HEK293 (cell line): ENCODE measurements around the gene AKNA.

Experiments
- CTCF ChIA-PET: fragments of 350-600 bp; formaldehyde crosslinking; extraction: SDS; loops from one replicate; lab custom pipeline; 2021; ENCODE audit warnings: antibody characterized with exemption; lab: Yijun Ruan, JAX
- POLR2A ChIA-PET: fragments of 300-600 bp; formaldehyde crosslinking; extraction: SDS; loops from one replicate; lab custom pipeline; 2020; ENCODE audit warnings: antibody characterized with exemption, inconsistent platforms; lab: Yijun Ruan, JAX
- H3K27ac ChIP-seq: fragments of 200-500 bp; sonication (Bioruptor generic); 2 replicates; pipeline ENCODE4 v1.5.1; 2014; ENCODE audit warnings: low read depth, low read length, control low read depth, inconsistent platforms; ENCODE audit errors: extremely low read depth
- H3K36me3 ChIP-seq, 2 experiments: fragments of 200-500 bp in 1 of 2; sonication (Bioruptor generic) in 1 of 2; 1 replicate in 1 of 2; 2 replicates in 1 of 2; pipeline ENCODE4 v1.5.1; 2014 to 2017; ENCODE audit warnings: inconsistent platforms in 2 of 2, low read length in 2 of 2; ENCODE audit not compliant: control insufficient read depth in 2 of 2, insufficient read depth in 1 of 2
- H3K4me1 ChIP-seq: fragments of 200-500 bp; sonication (Bioruptor generic); 2 replicates; pipeline ENCODE4 v1.5.1; 2014; ENCODE audit warnings: mild to moderate bottlenecking, low read length, inconsistent platforms; ENCODE audit not compliant: control insufficient read depth, insufficient read depth
- H3K4me3 ChIP-seq: 2 replicates; pipeline ENCODE4 v1.5.1; 2011; ENCODE audit warnings: low read depth, mild to moderate bottlenecking, control low read depth, low read length, moderate library complexity
- H3K9me3 ChIP-seq: fragments of 200-500 bp; sonication (Bioruptor generic); 2 replicates; pipeline ENCODE4 v1.5.1; 2014; ENCODE audit warnings: low read depth, low read length, inconsistent platforms; ENCODE audit not compliant: control insufficient read depth, insufficient read depth
- GLI4 ChIP-seq: fragments of 450-650 bp; formaldehyde crosslinking; IDR thresholded peaks from 2 replicates; pipeline ENCODE4 v1.5.1; 2016; ENCODE audit warnings: missing biosample characterization, missing genetic modification characterization
- HOXD13 ChIP-seq: sonication (generic); formaldehyde crosslinking; IDR thresholded peaks from 2 replicates; pipeline ENCODE4 v1.8.0; 2022; ENCODE audit warnings: missing genetic modification reagents, borderline replicate concordance
- KLF7 ChIP-seq: fragments of 450-650 bp; formaldehyde crosslinking; IDR thresholded peaks from 2 replicates; pipeline ENCODE4 v1.5.1; 2016; ENCODE audit warnings: missing biosample characterization, missing genetic modification characterization, borderline replicate concordance
- PRDM1 ChIP-seq: fragments of 450-650 bp; formaldehyde crosslinking; IDR thresholded peaks from 2 replicates; pipeline ENCODE4; 2016; ENCODE audit warnings: missing biosample characterization, missing genetic modification characterization
- SALL2 ChIP-seq: fragments of 450-650 bp; formaldehyde crosslinking; IDR thresholded peaks from 2 replicates; pipeline ENCODE4 v1.5.0; 2017; ENCODE audit warnings: missing biosample characterization, mild to moderate bottlenecking, missing genetic modification characterization, borderline replicate concordance
- SP3 ChIP-seq: fragments of 450-650 bp; formaldehyde crosslinking; IDR thresholded peaks from 2 replicates; pipeline ENCODE4 v1.5.1; 2016; ENCODE audit warnings: missing biosample characterization, missing genetic modification characterization
- TCF7L2 ChIP-seq: IDR thresholded peaks from 2 replicates; pipeline ENCODE4 v1.6.1; 2011; ENCODE audit warnings: low read depth, mild to moderate bottlenecking, inconsistent platforms, low read length, moderate library complexity, borderline replicate concordance
- ZBTB7A ChIP-seq: fragments of 450-650 bp; formaldehyde crosslinking; IDR thresholded peaks from 2 replicates; pipeline ENCODE4 v1.5.1; 2016; ENCODE audit warnings: low read depth, missing biosample characterization, missing genetic modification characterization
- ZFP3 ChIP-seq: fragments of 450-650 bp; formaldehyde crosslinking; IDR thresholded peaks from 2 replicates; pipeline ENCODE4 v1.5.1; 2016; ENCODE audit warnings: low read depth, missing biosample characterization, missing genetic modification characterization
- ZFP41 ChIP-seq: fragments of 450-650 bp; formaldehyde crosslinking; IDR thresholded peaks from 2 replicates; pipeline ENCODE4 v1.5.1; 2016; ENCODE audit warnings: missing biosample characterization, missing genetic modification characterization, borderline replicate concordance
- ZFP69B ChIP-seq: fragments of 450-650 bp; formaldehyde crosslinking; IDR thresholded peaks from 2 replicates; pipeline ENCODE4 v1.5.1; 2016; ENCODE audit warnings: missing biosample characterization, missing genetic modification characterization
- ZNF16 ChIP-seq: fragments of 450-650 bp; formaldehyde crosslinking; IDR thresholded peaks from 2 replicates; pipeline ENCODE4 v1.5.1; 2016; ENCODE audit warnings: low read depth, missing biosample characterization, missing genetic modification characterization
- ZNF324 ChIP-seq: fragments of 450-650 bp; formaldehyde crosslinking; IDR thresholded peaks from 2 replicates; pipeline ENCODE4 v1.5.1; 2016; ENCODE audit warnings: missing biosample characterization, missing genetic modification characterization
- ZNF366 ChIP-seq: fragments of 450-650 bp; formaldehyde crosslinking; conservative IDR thresholded peaks from 2 replicates; pipeline ENCODE4 v1.5.1; 2016; ENCODE audit warnings: missing biosample characterization, missing genetic modification characterization
- ZNF426 ChIP-seq: fragments of 450-650 bp; formaldehyde crosslinking; IDR thresholded peaks from 2 replicates; pipeline ENCODE4 v1.5.1; 2017; ENCODE audit warnings: missing biosample characterization, missing genetic modification characterization, mild to moderate bottlenecking, inconsistent platforms, moderate library complexity
- ZNF514 ChIP-seq: fragments of 450-650 bp; formaldehyde crosslinking; IDR thresholded peaks from 2 replicates; pipeline ENCODE4 v1.5.1; 2016; ENCODE audit warnings: missing biosample characterization, missing genetic modification characterization
- ZNF701 ChIP-seq: fragments of 450-650 bp; formaldehyde crosslinking; IDR thresholded peaks from 2 replicates; pipeline ENCODE4 v1.5.1; 2016; ENCODE audit warnings: missing biosample characterization, missing genetic modification characterization
- ZNF707 ChIP-seq: fragments of 450-650 bp; formaldehyde crosslinking; IDR thresholded peaks from 2 replicates; pipeline ENCODE4 v1.5.1; 2016; ENCODE audit warnings: missing biosample characterization, missing genetic modification characterization
- ZNF768 ChIP-seq: fragments of 450-650 bp; formaldehyde crosslinking; IDR thresholded peaks from 2 replicates; pipeline ENCODE4 v1.5.1; 2018; ENCODE audit warnings: missing biosample characterization, mild to moderate bottlenecking, missing genetic modification characterization
- ZNF785 ChIP-seq: fragments of 450-650 bp; formaldehyde crosslinking; IDR thresholded peaks from 2 replicates; pipeline ENCODE4 v1.5.1; 2016; ENCODE audit warnings: missing biosample characterization, missing genetic modification characterization
- TF ChIP-seq, protein P1 (sequence below): fragments of 450-650 bp; formaldehyde crosslinking; IDR thresholded peaks from 2 replicates; pipeline ENCODE4 v1.5.1; 2016; ENCODE audit warnings: missing biosample characterization, missing genetic modification characterization
- TF ChIP-seq, protein P2 (sequence below): fragments of 450-650 bp; formaldehyde crosslinking; IDR thresholded peaks from 2 replicates; pipeline ENCODE4 v1.5.1; 2016; ENCODE audit warnings: missing biosample characterization, missing genetic modification characterization
- TF ChIP-seq, protein P3 (sequence below): fragments of 450-650 bp; formaldehyde crosslinking; IDR thresholded peaks from 2 replicates; pipeline ENCODE4 v1.5.0; 2017; ENCODE audit warnings: missing biosample characterization, missing genetic modification characterization, borderline replicate concordance
- TF ChIP-seq, protein P4 (sequence below): fragments of 450-650 bp; formaldehyde crosslinking; IDR thresholded peaks from 2 replicates; pipeline ENCODE4 v1.5.1; 2017; ENCODE audit warnings: missing biosample characterization, missing genetic modification characterization
- TF ChIP-seq, protein P5 (sequence below): fragments of 450-650 bp; formaldehyde crosslinking; IDR thresholded peaks from 2 replicates; pipeline ENCODE4 v1.5.1; 2016; ENCODE audit warnings: missing biosample characterization, missing genetic modification characterization

Gene AKNA

DNA sequence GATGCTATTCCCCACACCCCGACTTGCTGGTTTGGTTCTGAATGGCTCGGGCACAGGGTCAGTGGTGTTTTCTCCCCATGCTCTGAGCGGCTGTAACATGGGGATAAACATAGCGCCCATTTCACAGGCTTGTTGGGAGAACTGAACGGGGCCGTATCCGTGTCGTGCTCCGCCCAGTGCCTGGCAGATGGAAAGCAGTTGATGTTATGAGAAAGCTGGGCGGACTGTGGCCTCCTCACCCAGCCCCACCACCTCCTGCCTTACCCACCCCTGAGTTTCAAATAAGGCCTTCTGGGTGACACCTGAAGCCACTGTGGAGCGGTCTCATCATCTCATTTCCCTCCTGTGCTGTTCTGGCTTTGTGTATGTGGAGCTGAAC, 43.6 kb downstream of the AKNA start:
- Histone ChIP-seq H3K4me3 (no peak overlapping the region), H3K4me1 (peaks cover 6% of the 10 kb centered on the region), H3K36me3 (no peaks in the 10 kb centered on the region), H3K9me3 (no peaks in the 10 kb centered on the region), H3K27ac (no peak overlapping the region)
- TF ChIP-seq ZNF514 (tag by site-specific recombination) (no peak), ZFP69B (tag by site-specific recombination) (no peak), ZNF426 (no peak), ZNF701 (tag by site-specific recombination) (no peak), ZNF707 (tag by site-specific recombination) (no peak), ZFP41 (tag by site-specific recombination) (no peak), ZNF785 (tag by site-specific recombination) (no peak)
- TF ChIP-seq, protein P1, sequence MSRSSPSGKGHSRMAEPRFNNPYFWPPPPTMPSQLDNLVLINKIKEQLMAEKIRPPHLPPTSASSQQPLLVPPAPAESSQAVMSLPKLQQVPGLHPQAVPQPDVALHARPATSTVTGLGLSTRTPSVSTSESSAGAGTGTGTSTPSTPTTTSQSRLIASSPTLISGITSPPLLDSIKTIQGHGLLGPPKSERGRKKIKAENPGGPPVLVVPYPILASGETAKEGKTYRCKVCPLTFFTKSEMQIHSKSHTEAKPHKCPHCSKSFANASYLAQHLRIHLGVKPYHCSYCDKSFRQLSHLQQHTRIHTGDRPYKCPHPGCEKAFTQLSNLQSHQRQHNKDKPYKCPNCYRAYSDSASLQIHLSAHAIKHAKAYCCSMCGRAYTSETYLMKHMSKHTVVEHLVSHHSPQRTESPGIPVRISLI (tag by site-specific recombination): no peak
- TF ChIP-seq, protein P2, sequence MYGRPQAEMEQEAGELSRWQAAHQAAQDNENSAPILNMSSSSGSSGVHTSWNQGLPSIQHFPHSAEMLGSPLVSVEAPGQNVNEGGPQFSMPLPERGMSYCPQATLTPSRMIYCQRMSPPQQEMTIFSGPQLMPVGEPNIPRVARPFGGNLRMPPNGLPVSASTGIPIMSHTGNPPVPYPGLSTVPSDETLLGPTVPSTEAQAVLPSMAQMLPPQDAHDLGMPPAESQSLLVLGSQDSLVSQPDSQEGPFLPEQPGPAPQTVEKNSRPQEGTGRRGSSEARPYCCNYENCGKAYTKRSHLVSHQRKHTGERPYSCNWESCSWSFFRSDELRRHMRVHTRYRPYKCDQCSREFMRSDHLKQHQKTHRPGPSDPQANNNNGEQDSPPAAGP: no peak
- TF ChIP-seq, protein P3, sequence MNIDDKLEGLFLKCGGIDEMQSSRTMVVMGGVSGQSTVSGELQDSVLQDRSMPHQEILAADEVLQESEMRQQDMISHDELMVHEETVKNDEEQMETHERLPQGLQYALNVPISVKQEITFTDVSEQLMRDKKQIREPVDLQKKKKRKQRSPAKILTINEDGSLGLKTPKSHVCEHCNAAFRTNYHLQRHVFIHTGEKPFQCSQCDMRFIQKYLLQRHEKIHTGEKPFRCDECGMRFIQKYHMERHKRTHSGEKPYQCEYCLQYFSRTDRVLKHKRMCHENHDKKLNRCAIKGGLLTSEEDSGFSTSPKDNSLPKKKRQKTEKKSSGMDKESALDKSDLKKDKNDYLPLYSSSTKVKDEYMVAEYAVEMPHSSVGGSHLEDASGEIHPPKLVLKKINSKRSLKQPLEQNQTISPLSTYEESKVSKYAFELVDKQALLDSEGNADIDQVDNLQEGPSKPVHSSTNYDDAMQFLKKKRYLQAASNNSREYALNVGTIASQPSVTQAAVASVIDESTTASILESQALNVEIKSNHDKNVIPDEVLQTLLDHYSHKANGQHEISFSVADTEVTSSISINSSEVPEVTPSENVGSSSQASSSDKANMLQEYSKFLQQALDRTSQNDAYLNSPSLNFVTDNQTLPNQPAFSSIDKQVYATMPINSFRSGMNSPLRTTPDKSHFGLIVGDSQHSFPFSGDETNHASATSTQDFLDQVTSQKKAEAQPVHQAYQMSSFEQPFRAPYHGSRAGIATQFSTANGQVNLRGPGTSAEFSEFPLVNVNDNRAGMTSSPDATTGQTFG: no peak
- TF ChIP-seq, protein P4, sequence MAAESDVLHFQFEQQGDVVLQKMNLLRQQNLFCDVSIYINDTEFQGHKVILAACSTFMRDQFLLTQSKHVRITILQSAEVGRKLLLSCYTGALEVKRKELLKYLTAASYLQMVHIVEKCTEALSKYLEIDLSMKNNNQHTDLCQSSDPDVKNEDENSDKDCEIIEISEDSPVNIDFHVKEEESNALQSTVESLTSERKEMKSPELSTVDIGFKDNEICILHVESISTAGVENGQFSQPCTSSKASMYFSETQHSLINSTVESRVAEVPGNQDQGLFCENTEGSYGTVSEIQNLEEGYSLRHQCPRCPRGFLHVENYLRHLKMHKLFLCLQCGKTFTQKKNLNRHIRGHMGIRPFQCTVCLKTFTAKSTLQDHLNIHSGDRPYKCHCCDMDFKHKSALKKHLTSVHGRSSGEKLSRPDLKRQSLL (tag by site-specific recombination): no peak
- CTCF ChIA-PET: interaction anchor here (0.6 to 1.1 kb wide), 4 partner anchors 28 to 335 kb away, joined by 3 to 5 read pairs (median 4); no protein-coding TSS in a partner anchor
- POLR2A ChIA-PET: no interaction called here

DNA sequence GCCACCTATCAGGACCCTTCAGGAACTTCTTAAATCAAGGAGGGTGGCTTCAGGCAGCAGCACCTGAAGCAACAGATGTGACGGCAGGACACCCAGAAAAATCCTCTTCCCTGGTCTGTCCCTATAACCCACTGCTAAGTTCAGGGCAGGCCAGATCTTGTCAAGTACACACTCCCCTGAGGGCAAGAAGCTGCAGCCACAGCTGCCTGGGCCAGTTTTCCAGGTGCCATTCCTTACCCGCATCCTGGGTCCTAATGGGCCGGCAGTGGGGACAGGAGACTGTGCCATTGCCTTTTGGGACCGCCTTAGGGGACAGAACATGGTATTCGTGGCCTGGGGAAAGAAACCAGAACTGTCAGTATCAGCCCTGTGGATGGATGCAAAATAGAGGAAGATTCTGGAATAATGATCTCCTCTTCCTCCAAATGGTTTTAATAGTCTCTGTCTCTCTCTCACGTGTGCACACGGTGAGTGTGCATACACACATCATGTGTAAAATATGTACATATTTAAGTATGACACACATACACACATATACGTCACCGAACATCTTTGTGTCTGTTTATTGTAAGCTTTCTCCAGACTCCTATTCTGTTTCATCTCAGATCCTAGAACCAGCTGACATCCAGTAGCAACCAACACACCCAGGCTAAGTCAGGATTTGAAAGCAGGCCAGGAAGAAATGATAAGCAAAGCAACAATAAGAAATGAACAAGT, 44.2 kb downstream of the AKNA start:
- H3K36me3 ChIP-seq: no peaks in the 10 kb centered on the region
- TF ChIP-seq ZBTB7A (tag by site-specific recombination): no peak
- TF ChIP-seq ZNF16 (tag by site-specific recombination): no peak
- TF ChIP-seq ZFP3: no peak
- TF ChIP-seq ZNF366 (tag by site-specific recombination): no peak
- no peak for TF ChIP-seq KLF7 (tag by site-specific recombination)
- TF ChIP-seq SP3: no peak
- no peak for TF ChIP-seq ZNF324 (tag by site-specific recombination)
- TF ChIP-seq ZNF768: no peak
- no peak for TF ChIP-seq TCF7L2
- TF ChIP-seq GLI4 (tag by site-specific recombination): no peak
- TF ChIP-seq SALL2 (tag by site-specific recombination): no peak
- TF ChIP-seq PRDM1 (tag by site-specific recombination): no peak
- no peak for TF ChIP-seq HOXD13 (CRISPR knock-in tag)
- TF ChIP-seq, protein P5, sequence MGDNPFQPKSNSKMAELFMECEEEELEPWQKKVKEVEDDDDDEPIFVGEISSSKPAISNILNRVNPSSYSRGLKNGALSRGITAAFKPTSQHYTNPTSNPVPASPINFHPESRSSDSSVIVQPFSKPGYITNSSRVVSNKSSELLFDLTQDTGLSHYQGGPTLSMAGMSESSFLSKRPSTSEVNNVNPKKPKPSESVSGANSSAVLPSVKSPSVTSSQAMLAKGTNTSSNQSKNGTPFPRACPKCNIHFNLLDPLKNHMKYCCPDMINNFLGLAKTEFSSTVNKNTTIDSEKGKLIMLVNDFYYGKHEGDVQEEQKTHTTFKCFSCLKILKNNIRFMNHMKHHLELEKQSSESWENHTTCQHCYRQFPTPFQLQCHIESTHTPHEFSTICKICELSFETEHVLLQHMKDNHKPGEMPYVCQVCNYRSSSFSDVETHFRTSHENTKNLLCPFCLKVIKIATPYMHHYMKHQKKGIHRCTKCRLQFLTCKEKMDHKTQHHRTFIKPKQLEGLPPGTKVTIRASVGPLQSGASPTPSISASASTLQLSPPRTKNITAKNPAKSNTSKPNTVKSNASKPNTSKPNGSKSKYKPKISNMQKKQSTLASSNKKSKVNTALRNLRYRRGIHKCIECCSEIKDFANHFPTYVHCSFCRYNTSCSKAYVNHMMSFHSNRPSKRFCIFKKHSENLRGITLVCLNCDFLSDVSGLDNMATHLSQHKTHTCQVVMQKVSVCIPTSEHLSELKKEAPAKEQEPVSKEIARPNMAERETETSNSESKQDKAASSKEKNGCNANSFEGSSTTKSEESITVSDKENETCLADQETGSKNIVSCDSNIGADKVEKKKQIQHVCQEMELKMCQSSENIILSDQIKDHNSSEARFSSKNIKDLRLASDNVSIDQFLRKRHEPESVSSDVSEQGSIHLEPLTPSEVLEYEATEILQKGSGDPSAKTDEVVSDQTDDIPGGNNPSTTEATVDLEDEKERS (tag by site-specific recombination): no peak
- TF ChIP-seq, protein P1 (tag by site-specific recombination): no peak

More for the DNA sequence above, 44.2 kb downstream of the AKNA start:
- Histone ChIP-seq H3K27ac (no peak overlapping the region), H3K4me1 (peaks cover 4% of the 10 kb centered on the region; the same call in 1 of the 2 replicates), H3K4me3 (no peak overlapping the region), H3K9me3 (no peaks in the 10 kb centered on the region)
- CTCF ChIA-PET: interaction anchor here (0.5 kb wide), 1 partner anchor 20 kb away, joined by 3 read pairs; no protein-coding TSS in a partner anchor
- POLR2A ChIA-PET: no interaction called here
